22Rv1 (cell line): ENCODE results near the gene LCN6.
"Not testable (repeated sequence)": the region's sequence is repeated elsewhere in the genome, so short reads cannot be mapped to it uniquely, and the experiment has no call there.

Source experiments
- ZFX ChIP-seq: fragments of 450-650 bp; IDR thresholded peaks from 2 replicates; pipeline ENCODE4 v1.6.1; 2017; ENCODE audit warnings: antibody characterized with exemption, borderline replicate concordance
- TF ChIP-seq, protein P1 (sequence below): fragments of 450-650 bp; IDR thresholded peaks from 2 replicates; pipeline ENCODE4 v1.5.1; 2017; ENCODE audit warnings: mild to moderate bottlenecking

DNA sequence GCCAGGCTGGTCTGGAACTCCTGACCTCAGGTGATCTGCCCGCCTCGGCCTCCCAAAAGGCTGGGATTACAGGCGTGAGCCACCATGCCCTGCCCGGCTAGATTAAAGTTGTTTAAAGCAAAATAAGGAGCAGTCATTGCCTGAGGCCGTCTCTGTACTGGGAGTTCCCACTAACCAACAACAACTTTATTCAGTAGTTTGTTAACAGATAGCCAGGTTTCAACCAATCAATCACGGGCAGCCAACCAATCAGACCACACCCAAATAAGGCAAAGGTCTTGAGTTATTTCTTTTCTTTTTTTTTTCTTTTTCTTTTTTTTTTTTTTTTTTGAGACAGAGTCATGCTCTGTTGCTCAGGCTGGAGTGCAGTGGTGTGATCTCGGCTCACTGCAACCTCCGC, 43.6 kb downstream of the LCN6 start:
- TF ChIP-seq, protein P1, sequence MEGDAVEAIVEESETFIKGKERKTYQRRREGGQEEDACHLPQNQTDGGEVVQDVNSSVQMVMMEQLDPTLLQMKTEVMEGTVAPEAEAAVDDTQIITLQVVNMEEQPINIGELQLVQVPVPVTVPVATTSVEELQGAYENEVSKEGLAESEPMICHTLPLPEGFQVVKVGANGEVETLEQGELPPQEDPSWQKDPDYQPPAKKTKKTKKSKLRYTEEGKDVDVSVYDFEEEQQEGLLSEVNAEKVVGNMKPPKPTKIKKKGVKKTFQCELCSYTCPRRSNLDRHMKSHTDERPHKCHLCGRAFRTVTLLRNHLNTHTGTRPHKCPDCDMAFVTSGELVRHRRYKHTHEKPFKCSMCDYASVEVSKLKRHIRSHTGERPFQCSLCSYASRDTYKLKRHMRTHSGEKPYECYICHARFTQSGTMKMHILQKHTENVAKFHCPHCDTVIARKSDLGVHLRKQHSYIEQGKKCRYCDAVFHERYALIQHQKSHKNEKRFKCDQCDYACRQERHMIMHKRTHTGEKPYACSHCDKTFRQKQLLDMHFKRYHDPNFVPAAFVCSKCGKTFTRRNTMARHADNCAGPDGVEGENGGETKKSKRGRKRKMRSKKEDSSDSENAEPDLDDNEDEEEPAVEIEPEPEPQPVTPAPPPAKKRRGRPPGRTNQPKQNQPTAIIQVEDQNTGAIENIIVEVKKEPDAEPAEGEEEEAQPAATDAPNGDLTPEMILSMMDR = not testable (repeated sequence)
- TF ChIP-seq ZFX = not testable (repeated sequence)
